Non-pigmented ciliary epithelial cell (primary cell): ENCODE data around the gene SESTD1.
A peak's percentile ranks its signal among the peaks of the same experiment; 100 is the strongest.
"Not testable (repeated sequence)": the region's sequence is repeated elsewhere in the genome, so short reads cannot be mapped to it uniquely, and the experiment has no call there.

Experiments
- DNase-seq: peaks from one replicate; pipeline ENCODE4 v3.0.0-alpha.2; 2010; ENCODE audit warnings: low read depth

Gene SESTD1

GRCh38 chr2:179237209-179237946 is 27.3 kb downstream of the SESTD1 start:
- DNase-seq: no peak

GRCh38 chr2:179235463-179236108 is 29.0 kb downstream of the SESTD1 start:
- DNase-seq: peak; percentile 14

- DNase-seq: no peak
Observed at GRCh38 chr2:179234658-179235240, 29.9 kb downstream of the SESTD1 start.

GRCh38 chr2:179233626-179234430 is 30.8 kb downstream of the SESTD1 start:
- no peak for DNase-seq

- no peak for DNase-seq
Observed at GRCh38 chr2:179233083-179233490, 31.5 kb downstream of the SESTD1 start.

- no peak for DNase-seq
Observed at GRCh38 chr2:179226961-179227259, 37.7 kb downstream of the SESTD1 start.

GRCh38 chr2:179226203-179226960 is 38.2 kb downstream of the SESTD1 start:
- DNase-seq: no peak

- DNase-seq: no peak
Observed at GRCh38 chr2:179224361-179224760, 40.3 kb downstream of the SESTD1 start.

GRCh38 chr2:179222076-179222475 is 42.6 kb downstream of the SESTD1 start:
- no peak for DNase-seq

- DNase-seq: peak; percentile 83
Observed at GRCh38 chr2:179218848-179219594, 45.6 kb downstream of the SESTD1 start.

- not testable (repeated sequence) for DNase-seq
Observed at GRCh38 chr2:179214671-179215070, 50.0 kb downstream of the SESTD1 start.

GRCh38 chr2:179211355-179211754 is 53.3 kb downstream of the SESTD1 start:
- no peak for DNase-seq

GRCh38 chr2:179208277-179208676 is 56.4 kb downstream of the SESTD1 start:
- DNase-seq: not testable (repeated sequence)

- no peak for DNase-seq
Observed at GRCh38 chr2:179207047-179207446, 57.6 kb downstream of the SESTD1 start.

- DNase-seq: no peak
Observed at GRCh38 chr2:179201869-179202268, 62.8 kb downstream of the SESTD1 start.

- not testable (repeated sequence) for DNase-seq
Observed at GRCh38 chr2:179195926-179196590, 68.6 kb downstream of the SESTD1 start.

- no peak for DNase-seq
Observed at GRCh38 chr2:179195141-179195540, 69.5 kb downstream of the SESTD1 start.

GRCh38 chr2:179193759-179194394 is 70.8 kb downstream of the SESTD1 start:
- no peak for DNase-seq

GRCh38 chr2:179191110-179191509 is 73.5 kb downstream of the SESTD1 start:
- DNase-seq: no peak

- DNase-seq: peak; percentile 31
Observed at GRCh38 chr2:179186126-179186525, 78.5 kb downstream of the SESTD1 start.
